ENCODE results near the gene CLIC4. TPM values are rescaled to one million over a fixed set of nuclear protein-coding genes. Genes with fewer than 3 reads are reported as not detected.

Gene CLIC4
- total and polyA plus RNA-seq, 10 of the 15 experiments (the other 5 are each of a cell fraction or from before 2014, with no cell fraction given): 20.4 to 107 (median 69.6) TPM

- TF ChIP-seq SRF (IDR thresholded peaks at IDR 0.05; ENCODE audit: low read depth in 2 of 2, low read length in 2 of 2): no peak
- no peak for TF ChIP-seq POLR2AphosphoS5 (IDR thresholded peaks at IDR 0.05; ENCODE audit: low read length)
- no peak for TF ChIP-seq IRF5 (IDR thresholded peaks at IDR 0.05; ENCODE audit: borderline replicate concordance)
- no peak for TF ChIP-seq SUZ12 (IDR thresholded peaks at IDR 0.05; ENCODE audit: unreplicated experiment)
- TF ChIP-seq LARP7 (IDR thresholded peaks at IDR 0.05): no peak
- TF ChIP-seq ATF3 (IDR thresholded peaks at IDR 0.05; ENCODE audit: borderline replicate concordance, extremely low read depth, low read depth, low read length): no peak
- no peak for TF ChIP-seq KLF5 (IDR thresholded peaks at IDR 0.05; ENCODE audit: partially characterized antibody)
- peak; percentile 90 for TF ChIP-seq EED (IDR thresholded peaks at IDR 0.05; ENCODE audit: low read depth)
- TF ChIP-seq MTA2 (IDR thresholded peaks at IDR 0.05; ENCODE audit: low read depth): peak; percentile 48; the same call in 1 of the 2 replicates
- TF ChIP-seq USF1 (IDR thresholded peaks at IDR 0.05; ENCODE audit: borderline replicate concordance, extremely low read length, insufficient read depth, low read depth, low read length): no peak
- no peak for TF ChIP-seq MYB (IDR thresholded peaks at IDR 0.05; ENCODE audit: borderline replicate concordance, low read depth, low read length)
- no peak for TF ChIP-seq SIN3A (IDR thresholded peaks at IDR 0.05; ENCODE audit: low read depth, low read length)
- no peak for TF ChIP-seq TARDBP (IDR thresholded peaks at IDR 0.05; ENCODE audit: borderline replicate concordance)
- 0 out of 4 replicates have a peak, but pooled peaks of 1 of the 2 experiments have one; percentile 26 for TF ChIP-seq ETV6 (conservative IDR thresholded peaks at IDR 0.05 in 1 of 2, IDR thresholded peaks at IDR 0.05 in 1 of 2; ENCODE audit: borderline replicate concordance in 1 of 2, low read depth in 1 of 2)
- peak; percentile 83 for TF ChIP-seq RUNX3 (IDR thresholded peaks at IDR 0.05; ENCODE audit: low read length)
- TF ChIP-seq POU2F2 (IDR thresholded peaks at IDR 0.05; ENCODE audit: borderline replicate concordance, low read depth, low read length): peak; percentile 30; the same call in 1 of the 3 replicates
- peak; percentile 82 to 89; a peak in 3 of 4 replicates for TF ChIP-seq IKZF2 (IDR thresholded peaks at IDR 0.05)
- no peak for TF ChIP-seq RAD21 (IDR thresholded peaks at IDR 0.05; ENCODE audit: insufficient read depth, low read depth, low read length)
- TF ChIP-seq ZNF207 (IDR thresholded peaks at IDR 0.05; ENCODE audit: borderline replicate concordance): no peak
- no peak for TF ChIP-seq ZNF24 (IDR thresholded peaks at IDR 0.05)
- TF ChIP-seq CBX3 (IDR thresholded peaks at IDR 0.05; ENCODE audit: borderline replicate concordance, low read depth): no peak
- no peak for TF ChIP-seq BCLAF1 (IDR thresholded peaks at IDR 0.05)
- TF ChIP-seq CEBPB (IDR thresholded peaks at IDR 0.05; ENCODE audit: borderline replicate concordance in 1 of 2, low read depth in 2 of 2, low read length in 2 of 2): no peak
- TF ChIP-seq GABPA (IDR thresholded peaks at IDR 0.05; ENCODE audit: low read depth): no peak
- TF ChIP-seq NBN (IDR thresholded peaks at IDR 0.05): no peak
- TF ChIP-seq ZZZ3 (IDR thresholded peaks at IDR 0.05; ENCODE audit: control insufficient read depth, insufficient read length, low read depth): no peak
Observed at GRCh38 chr1:24742090-24742938, 2.9 kb upstream of the CLIC4 start (continued).
